Aorta (tissue), 5 donors: ENCODE results near the gene PPCDC. TPM values are rescaled to one million over a fixed set of nuclear protein-coding genes. Genes with fewer than 3 reads are reported as not detected.

ENCODE experiments used
- ATAC-seq: fragments of 200-7000 bp; cut with Tn5 transposase; one replicate; pipeline ENCODE4 v1.9.1; 2022; ENCODE audit warnings: moderate library complexity; ENCODE audit not compliant: low FRiP score
- DNase-seq, 2 donors: peaks; one replicate each; pipeline ENCODE4 v3.0.0-alpha.2; 2020
- H3K27ac ChIP-seq, 2 donors: one replicate each; pipeline ENCODE4 v1.5.1; 2013; ENCODE audit warnings: low read length in 2 of 2, mild to moderate bottlenecking in 2 of 2, moderate library complexity in 2 of 2, control low read depth in 1 of 2, inconsistent platforms in 1 of 2, low read depth in 1 of 2
- H3K27me3 ChIP-seq, 2 donors: one replicate each; pipeline ENCODE4 v1.6.1; 2013; ENCODE audit warnings: control low read depth in 1 of 2, low read length in 1 of 2, mild to moderate bottlenecking in 1 of 2, moderate library complexity in 1 of 2; ENCODE audit not compliant: insufficient read depth in 2 of 2, control insufficient read depth in 1 of 2
- H3K36me3 ChIP-seq, 2 donors: one replicate each; pipeline ENCODE4 v1.6.1; 2013; ENCODE audit warnings: control low read depth in 1 of 2, low read length in 1 of 2, mild to moderate bottlenecking in 1 of 2; ENCODE audit not compliant: insufficient read depth in 2 of 2, control insufficient read depth in 1 of 2
- H3K4me1 ChIP-seq, 2 donors: one replicate each; pipeline ENCODE4 v1.6.1; 2013; ENCODE audit warnings: low read length in 2 of 2, control low read depth in 1 of 2, mild to moderate bottlenecking in 1 of 2, moderate library complexity in 1 of 2; ENCODE audit not compliant: insufficient read depth in 2 of 2, control insufficient read depth in 1 of 2
- H3K4me3 ChIP-seq, 2 donors: one replicate each; pipeline ENCODE4 v1.5.1; 2013; ENCODE audit warnings: low read length in 2 of 2, control low read depth in 1 of 2, mild to moderate bottlenecking in 1 of 2
- H3K9me3 ChIP-seq: one replicate; pipeline ENCODE4 v1.6.1; 2013; ENCODE audit warnings: mild to moderate bottlenecking, low read length; ENCODE audit not compliant: control insufficient read depth
- WGBS, 2 donors: extraction: QIAGEN DNeasy Blood & Tissue Kit; methylation state at CpG; one replicate each; pipeline ENCODE4 v1.1.7; 2013; 5-methylcytosine and 5-hydroxymethylcytosine counted together
- intact Hi-C, 2 donors: fragments of 100-400 bp; cut with DNase I; formaldehyde crosslinking; loops; one replicate each; pipeline versions ENCODE4 v1.14.2 to v1.15.0; 2022
- polyA plus RNA-seq, 2 donors: library from polyadenylated mRNA; stranded (reverse); fragments of 200-250 nt; gene quantifications; one replicate each; pipeline ENCODE4 v1.2.3, GENCODE V29; 2013
- total RNA-seq, 2 donors: library from RNA; stranded (reverse); fragmentation: NEBNext Ultra II Directional; extraction: Animal tissue kit (Norgen Biotek cat#: 25700); gene quantifications; one replicate each; pipeline ENCODE4 v1.2.1, GENCODE V29; 2021
- donor health status: healthy with polysubstance abuse.
- donor health status: Bipolar disorder and iron deficiency.
- donor health status: DM: no; HTN: no; CAD: no.
- donor health status: DM: no; HTN: no; CAD: no.
- donor health status: DM: yes; HTN: yes; CAD: no.

Gene PPCDC
- total and polyA plus RNA-seq, 4 donors, result 8.2 to 22.6 (median 15.1) TPM

DNA sequence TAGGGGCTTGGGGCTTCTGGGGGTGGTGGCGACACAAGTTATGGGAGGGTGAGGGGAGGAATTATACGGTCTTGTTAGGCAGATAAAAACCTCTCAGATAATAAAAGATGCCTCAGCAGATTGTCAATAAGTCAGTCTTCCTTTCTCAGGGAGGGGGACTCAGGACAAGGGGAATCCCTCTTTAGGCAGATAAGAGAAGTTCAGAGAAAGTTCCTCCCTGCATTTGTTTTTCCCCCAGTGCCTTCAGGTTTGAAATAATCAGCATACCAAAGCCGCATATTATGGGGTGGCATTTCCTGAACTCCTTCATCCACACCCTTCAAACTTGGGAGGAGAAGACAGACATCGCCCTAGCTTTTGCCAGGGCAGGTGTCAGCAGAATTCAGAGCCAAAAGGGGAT is 8.5 kb downstream of the PPCDC start:
- no peaks in the 10 kb centered on the region for H3K27me3 ChIP-seq
- no peaks in the 10 kb centered on the region for H3K36me3 ChIP-seq
- H3K4me1 ChIP-seq, result no peaks in the 10 kb centered on the region
- H3K4me3 ChIP-seq, result no peak overlapping the region
- H3K27ac ChIP-seq, result no peak overlapping the region
- ATAC-seq (no peak), DNase-seq (no peak)
- intact Hi-C loops, result no loop called here
- no peaks in the 10 kb centered on the region for H3K9me3 ChIP-seq
- WGBS, 2 donors, result 66 to 69% methylated on average over 4 of the region's 4 CpGs

DNA sequence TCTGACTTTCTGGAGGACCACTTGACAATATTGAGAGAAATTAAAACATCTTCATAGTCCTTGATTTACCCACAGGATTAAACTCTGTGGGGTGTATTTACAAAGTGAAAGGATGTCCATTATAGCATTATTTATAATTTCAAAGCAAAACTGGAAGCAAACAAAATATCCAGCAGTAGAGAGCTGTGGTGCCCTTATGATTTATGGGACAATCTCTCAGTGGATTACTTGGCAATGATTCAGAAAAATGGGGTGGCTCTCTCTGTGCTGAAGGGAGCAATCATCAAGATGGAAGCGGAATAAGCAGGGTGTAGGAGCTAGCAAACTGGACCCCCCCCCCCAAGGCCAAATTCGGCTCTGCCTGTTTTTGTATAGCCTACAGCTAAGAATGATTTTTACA is 9.0 kb downstream of the PPCDC start:
- no peaks in the 10 kb centered on the region for H3K4me1 ChIP-seq
- H3K27me3 ChIP-seq, result no peaks in the 10 kb centered on the region
- H3K36me3 ChIP-seq, result no peaks in the 10 kb centered on the region
- H3K9me3 ChIP-seq, result no peaks in the 10 kb centered on the region
- 79 to 88% methylated on average over 2 of the region's 2 CpGs for WGBS, 2 donors
- no peak for ATAC-seq
- DNase-seq, result no peak
- no peak overlapping the region for H3K4me3 ChIP-seq
- no peak overlapping the region for H3K27ac ChIP-seq
- intact Hi-C loops, result no loop called here

DNA sequence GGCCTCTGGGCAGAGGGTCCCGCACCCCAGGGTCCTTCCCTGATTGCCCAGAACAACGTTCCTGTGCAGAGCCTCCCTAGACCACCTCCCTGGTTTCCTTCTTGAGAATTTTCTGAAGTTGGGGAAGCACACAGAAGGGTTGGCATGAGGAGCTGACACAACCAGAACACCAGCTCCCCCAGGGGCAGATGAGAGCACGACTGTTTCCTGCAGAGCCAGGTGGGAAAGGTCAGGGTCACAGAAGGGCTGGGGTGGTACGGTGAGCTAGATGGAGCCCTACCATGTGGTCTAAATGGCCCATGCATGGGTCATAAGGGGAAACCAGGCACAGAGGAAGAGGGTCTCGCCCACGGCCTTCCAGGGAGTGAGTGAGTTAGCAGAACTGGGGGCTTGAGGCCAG is 10.4 kb downstream of the PPCDC start:
- H3K27ac ChIP-seq, result no peak overlapping the region
- intact Hi-C loops, result no loop called here
- whole genome bisulfite sequencing, 2 donors, result 85 to 89% methylated on average over 6 of the region's 6 CpGs
- no peaks in the 10 kb centered on the region for H3K27me3 ChIP-seq
- H3K4me3 ChIP-seq, result no peak overlapping the region
- no peaks in the 10 kb centered on the region for H3K4me1 ChIP-seq
- H3K9me3 ChIP-seq, result no peaks in the 10 kb centered on the region
- DNase-seq, result no peak
- ATAC-seq, result no peak
- H3K36me3 ChIP-seq, result no peaks in the 10 kb centered on the region

DNA sequence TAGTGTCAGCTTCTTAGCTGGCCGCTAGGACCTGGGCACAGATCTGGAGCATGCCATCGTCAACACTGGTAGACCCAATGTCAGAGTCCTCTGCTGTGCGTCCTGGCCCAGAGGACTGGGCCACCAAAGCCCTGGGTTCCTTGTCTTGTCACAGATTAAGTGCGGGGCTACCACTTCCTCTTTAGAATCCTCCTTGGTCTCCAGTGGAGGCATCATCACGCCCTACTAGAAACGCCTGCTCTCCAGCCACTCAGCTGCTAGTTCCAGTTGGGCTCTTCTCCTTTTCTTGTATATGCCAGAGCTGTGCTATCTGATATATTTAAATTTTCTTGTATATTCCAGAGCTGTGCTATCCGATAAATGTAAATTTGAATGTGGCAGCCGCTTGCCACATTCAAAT is 11.2 kb downstream of the PPCDC start:
- no peaks in the 10 kb centered on the region for H3K9me3 ChIP-seq
- H3K27me3 ChIP-seq, result no peaks in the 10 kb centered on the region
- intact Hi-C loops, result no loop called here
- H3K4me1 ChIP-seq, result no peaks in the 10 kb centered on the region
- H3K4me3 ChIP-seq, result no peak overlapping the region
- H3K27ac ChIP-seq, result no peak overlapping the region
- no peaks in the 10 kb centered on the region for H3K36me3 ChIP-seq
- DNase-seq (peak in 1 of 2 donors; percentile 65), ATAC-seq (no peak)
- WGBS, 2 donors, result 96 to 97% methylated on average over 8 of the region's 8 CpGs

DNA sequence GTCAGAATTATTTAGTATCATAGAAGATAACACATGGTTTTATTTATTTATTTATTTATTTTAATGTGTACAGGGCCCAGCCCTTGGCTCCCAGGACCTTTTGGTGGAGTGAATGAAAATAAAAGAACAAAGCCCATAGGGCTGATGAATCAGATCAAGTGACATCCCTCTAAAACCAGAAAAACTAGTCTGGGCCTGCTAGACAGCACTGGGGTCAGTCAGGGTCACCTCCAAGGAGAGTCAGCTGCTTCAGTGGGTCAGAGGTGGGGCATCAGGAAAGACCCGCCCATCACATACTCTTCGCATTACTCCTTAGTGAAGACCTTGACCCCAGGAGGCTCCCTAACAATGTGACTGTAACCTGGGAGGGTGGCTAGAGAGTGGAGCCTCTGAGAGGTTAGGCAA is 12.8 kb downstream of the PPCDC start:
- no peaks in the 10 kb centered on the region for H3K4me1 ChIP-seq
- H3K36me3 ChIP-seq, result no peaks in the 10 kb centered on the region
- H3K9me3 ChIP-seq, result no peaks in the 10 kb centered on the region
- H3K27ac ChIP-seq, result no peak overlapping the region
- H3K27me3 ChIP-seq, result no peaks in the 10 kb centered on the region
- intact Hi-C loops, result no loop called here
- no peak overlapping the region for H3K4me3 ChIP-seq
- DNase-seq (no peak), ATAC-seq (no peak)
- 93 to 96% methylated on average over 2 of the region's 2 CpGs for WGBS, 2 donors

DNA sequence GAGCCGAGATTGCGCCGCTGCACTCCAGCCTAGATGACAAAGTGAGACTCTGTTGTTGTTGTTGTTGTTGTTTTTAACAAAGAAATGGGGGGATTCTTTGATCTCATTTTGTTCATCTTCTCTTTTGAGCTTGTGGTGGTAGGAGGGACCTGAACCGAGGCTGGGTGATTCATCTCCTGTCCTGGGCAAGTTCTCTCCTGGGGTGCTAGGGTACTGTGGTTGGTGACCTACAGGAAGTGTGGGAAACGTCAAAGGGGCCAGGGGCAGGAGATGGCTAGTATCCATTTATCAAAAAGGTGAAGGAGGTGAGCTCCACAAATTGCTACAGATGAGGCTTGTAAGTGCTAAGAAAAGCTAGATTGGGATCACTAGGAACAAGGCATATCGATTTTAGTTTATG is 14.3 kb downstream of the PPCDC start:
- DNase-seq, result no peak
- no peak for ATAC-seq
- Histone ChIP-seq H3K4me1 (no peaks in the 10 kb centered on the region), H3K9me3 (no peaks in the 10 kb centered on the region), H3K4me3 (no peak overlapping the region), H3K27ac (no peak overlapping the region), H3K27me3 (no peaks in the 10 kb centered on the region), H3K36me3 (no peaks in the 10 kb centered on the region)
- WGBS, 2 donors, result 89 to 90% methylated on average over 6 of the region's 6 CpGs
- intact Hi-C loops, result no loop called here

DNA sequence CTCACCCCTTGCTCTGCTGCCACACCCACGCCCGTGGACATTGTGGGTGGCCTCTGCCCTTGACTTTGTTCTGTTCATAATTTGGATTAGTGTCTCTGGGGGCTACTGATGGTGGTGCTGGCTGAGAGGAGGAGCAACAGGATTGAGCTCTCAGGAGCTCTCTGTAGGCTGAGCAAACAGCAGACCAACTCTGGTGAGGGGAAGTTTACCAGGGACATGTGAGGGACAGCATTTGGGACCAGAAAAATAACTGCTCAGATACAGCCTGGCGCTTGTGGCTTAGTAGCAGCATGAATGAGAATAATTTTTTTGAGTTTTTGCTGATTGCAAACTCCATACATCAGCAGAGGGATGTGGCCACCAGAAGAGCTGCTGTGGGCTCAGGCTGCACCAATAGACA is 14.8 kb downstream of the PPCDC start:
- DNase-seq (no peak), ATAC-seq (no peak)
- no peaks in the 10 kb centered on the region for H3K9me3 ChIP-seq
- no peaks in the 10 kb centered on the region for H3K4me1 ChIP-seq
- intact Hi-C loops, result no loop called here
- H3K27ac ChIP-seq, result no peak overlapping the region
- no peaks in the 10 kb centered on the region for H3K27me3 ChIP-seq
- WGBS, 2 donors, result 86 to 87% methylated on average over 3 of the region's 3 CpGs
- no peaks in the 10 kb centered on the region for H3K36me3 ChIP-seq
- H3K4me3 ChIP-seq, result no peak overlapping the region

DNA sequence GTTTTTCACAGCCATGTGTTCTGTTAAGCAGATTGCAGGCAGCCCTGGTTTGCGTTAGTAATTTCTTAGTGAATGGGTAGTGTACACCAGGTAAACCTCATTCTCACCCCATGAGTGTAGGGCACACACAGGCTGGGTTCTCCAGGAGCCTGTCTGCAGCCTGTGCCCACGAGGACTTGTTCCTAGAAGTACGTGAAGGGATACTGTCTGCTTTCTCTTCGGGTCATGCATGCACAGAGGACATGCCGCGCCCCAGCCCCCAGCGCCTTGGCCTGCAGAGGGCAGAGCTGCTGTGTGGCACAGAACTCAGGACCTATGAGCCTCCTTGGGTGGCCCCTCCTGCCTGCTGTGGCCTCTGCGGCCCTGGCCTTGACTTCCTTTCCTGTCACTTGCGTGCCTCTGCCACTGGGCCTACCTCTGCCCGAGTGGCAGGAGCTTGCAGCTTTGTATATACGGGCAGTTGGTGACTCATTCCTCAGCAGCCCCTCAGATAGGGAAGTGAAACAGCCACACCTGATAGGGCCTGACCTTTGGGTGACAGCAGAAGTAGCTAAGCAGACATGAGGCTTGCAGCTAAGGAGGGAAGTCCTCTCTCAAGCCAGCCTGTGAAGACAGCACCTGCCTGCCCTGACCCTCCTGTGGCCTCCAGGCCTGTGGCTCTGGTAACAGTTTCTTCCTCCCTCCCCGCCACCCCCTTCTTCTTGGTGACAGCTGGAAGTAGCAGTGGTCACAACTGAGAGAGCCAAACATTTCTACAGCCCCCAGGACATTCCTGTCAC is 19.5 kb downstream of the PPCDC start:
- Histone ChIP-seq H3K27me3 (no peaks in the 10 kb centered on the region), H3K36me3 (no peaks in the 10 kb centered on the region), H3K27ac (peak overlapping the region; percentile 20 to 42), H3K4me1 (no peaks in the 10 kb centered on the region), H3K9me3 (no peaks in the 10 kb centered on the region), H3K4me3 (no peak overlapping the region)
- 31 to 33% methylated on average over 11 to 12 of the region's 12 CpGs for WGBS, 2 donors
- intact Hi-C loops, result loop anchor here (1.0 to 2.0 kb wide), 3 partner anchors 13 to 162 kb away; no protein-coding TSS in a partner anchor
- ATAC-seq, result peak; percentile 78
- DNase-seq, result peak; percentile 90 to 91

DNA sequence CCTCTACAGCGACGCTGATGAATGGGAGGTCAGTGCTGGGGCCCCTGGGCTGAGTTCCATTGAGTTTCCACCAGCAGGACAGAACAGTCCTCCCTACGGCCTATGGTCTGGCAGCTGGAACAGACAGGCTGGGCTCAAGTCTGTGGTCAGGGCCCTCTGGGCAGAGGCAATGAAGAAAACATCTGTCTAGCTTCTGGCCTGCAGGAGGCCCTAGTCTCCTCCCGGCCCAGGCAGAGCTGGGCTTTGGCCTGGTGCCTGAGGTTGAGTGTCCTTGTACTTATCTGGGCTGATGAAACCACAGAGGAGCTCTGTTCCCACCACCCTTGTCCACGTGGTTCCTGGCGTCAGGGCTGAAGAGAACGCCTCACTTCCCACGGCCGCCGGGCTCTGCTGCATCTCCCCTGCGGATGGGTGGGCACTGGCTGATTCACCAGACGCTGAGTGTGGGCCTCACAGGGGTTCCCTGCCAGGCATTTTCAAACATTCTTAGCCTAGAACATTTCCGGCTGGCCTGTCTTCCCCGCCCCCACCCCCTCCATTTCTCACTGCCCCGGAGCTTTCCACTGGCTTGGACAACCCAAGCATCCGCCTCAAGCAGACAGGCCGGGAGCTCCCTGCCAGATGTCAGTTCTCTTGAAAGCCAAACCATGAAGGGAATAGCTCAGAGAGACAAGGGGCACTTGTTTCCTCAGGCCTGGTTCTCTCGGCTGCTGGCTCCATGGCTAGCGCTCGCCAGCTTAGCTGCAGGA is 20.3 kb downstream of the PPCDC start:
- intact Hi-C loops, result loop anchor here (1.0 to 2.0 kb wide), 3 partner anchors 13 to 161 kb away; no protein-coding TSS in a partner anchor
- H3K9me3 ChIP-seq, result no peaks in the 10 kb centered on the region
- H3K4me3 ChIP-seq, result no peak overlapping the region
- WGBS, 2 donors, result 7% methylated on average over 20 of the region's 20 CpGs
- H3K27me3 ChIP-seq, result no peaks in the 10 kb centered on the region
- H3K27ac ChIP-seq, result peak overlapping the region; percentile 20 to 42
- no peaks in the 10 kb centered on the region for H3K36me3 ChIP-seq
- H3K4me1 ChIP-seq, result no peaks in the 10 kb centered on the region
- peak; percentile 93 for ATAC-seq
- DNase-seq, result peak; percentile 97 to 98
